Astrocyte (in vitro differentiated cells and primary cell): Measurements from ENCODE around the gene PIK3R2. TPM values are rescaled to one million over a fixed set of nuclear protein-coding genes. Genes with fewer than 3 reads are reported as not detected.
A peak's percentile ranks its signal among the peaks of the same experiment; 100 is the strongest.

Experiments used
- DNase-seq: peaks from one replicate; pipeline ENCODE4 v3.0.0-alpha.2; 2010; ENCODE audit warnings: low read depth
- FAIRE-seq: peaks from 2 replicates; lab custom pipeline; 2011; peaks lifted over from hg19 to GRCh38; lab: Jason Lieb, UNC
- H2AFZ ChIP-seq: 2 replicates; pipeline ENCODE4 v1.6.0; 2012; ENCODE audit warnings: low read depth, low read length, inconsistent platforms
- H3K27ac ChIP-seq: 2 replicates; pipeline ENCODE4 v1.5.1; 2011; ENCODE audit warnings: low read depth, low read length, inconsistent platforms
- H3K27me3 ChIP-seq: 2 replicates; pipeline ENCODE4 v1.6.0; 2011; ENCODE audit warnings: low read length, inconsistent platforms; ENCODE audit not compliant: insufficient read depth
- H3K36me3 ChIP-seq: 2 replicates; pipeline ENCODE4 v1.5.1; 2011; ENCODE audit warnings: low read length, inconsistent platforms; ENCODE audit not compliant: insufficient read depth
- H3K4me1 ChIP-seq: 2 replicates; pipeline ENCODE4 v1.5.1; 2011; ENCODE audit warnings: low read length, inconsistent platforms; ENCODE audit not compliant: insufficient read depth
- H3K4me2 ChIP-seq: 2 replicates; pipeline ENCODE4 v1.6.0; 2012; ENCODE audit warnings: low read length, inconsistent platforms
- H3K4me3 ChIP-seq: 2 replicates; pipeline ENCODE4 v1.5.1; 2011; ENCODE audit warnings: low read depth, mild to moderate bottlenecking, low read length, inconsistent platforms; ENCODE audit not compliant: insufficient read depth
- H3K79me2 ChIP-seq: 2 replicates; pipeline ENCODE4 v1.6.0; 2012; ENCODE audit warnings: mild to moderate bottlenecking, low read length, inconsistent platforms; ENCODE audit not compliant: insufficient read depth
- H3K9ac ChIP-seq: 2 replicates; pipeline ENCODE4 v1.6.0; 2012; ENCODE audit warnings: mild to moderate bottlenecking, low read length, inconsistent platforms
- H3K9me3 ChIP-seq: 2 replicates; pipeline ENCODE4 v1.5.1; 2012; ENCODE audit warnings: low read depth, mild to moderate bottlenecking, low read length, inconsistent platforms; ENCODE audit not compliant: insufficient read depth
- H4K20me1 ChIP-seq: 2 replicates; pipeline ENCODE4 v1.6.0; 2012; ENCODE audit warnings: low read length, inconsistent platforms; ENCODE audit not compliant: insufficient read depth
- H3K27ac Mint-ChIP-seq: one replicate; pipeline ENCODE4 v1.8.0; 2021; ENCODE audit warnings: mild to moderate bottlenecking, mixed read lengths; ENCODE audit not compliant: unreplicated experiment
- H3K27me3 Mint-ChIP-seq: one replicate; pipeline ENCODE4 v1.8.0; 2021; ENCODE audit warnings: low read depth, mixed read lengths; ENCODE audit not compliant: unreplicated experiment
- H3K36me3 Mint-ChIP-seq: one replicate; pipeline ENCODE4 v1.8.0; 2021; ENCODE audit warnings: low read depth, mixed read lengths; ENCODE audit not compliant: unreplicated experiment
- H3K4me1 Mint-ChIP-seq: one replicate; pipeline ENCODE4 v1.8.0; 2021; ENCODE audit warnings: low read depth, mixed read lengths; ENCODE audit not compliant: unreplicated experiment
- H3K4me3 Mint-ChIP-seq: one replicate; pipeline ENCODE4 v1.8.0; 2021; ENCODE audit warnings: mild to moderate bottlenecking, moderate library complexity, mixed read lengths; ENCODE audit not compliant: unreplicated experiment
- H3K9me3 Mint-ChIP-seq: one replicate; pipeline ENCODE4 v1.8.0; 2021; ENCODE audit warnings: mild to moderate bottlenecking, mixed read lengths; ENCODE audit not compliant: unreplicated experiment
- EZH2 ChIP-seq: IDR thresholded peaks from 2 replicates; pipeline ENCODE4 v1.6.1; 2012; ENCODE audit warnings: mild to moderate bottlenecking, low read length, inconsistent platforms; ENCODE audit not compliant: insufficient read depth
- total RNA-seq: library from RNA; stranded (reverse); gene quantifications from 2 replicates; pipeline ENCODE4 v1.2.1, GENCODE V29; 2021
- TF ChIP-seq, protein P1 (sequence below): IDR thresholded peaks from 2 replicates; pipeline ENCODE4 v1.5.1; 2011; ENCODE audit warnings: low read depth, mild to moderate bottlenecking, inconsistent platforms, low read length, moderate library complexity; ENCODE audit not compliant: insufficient read depth

Gene PIK3R2
- total RNA-seq, 1 donor from 2014 or later, result 58.4 TPM

DNA sequence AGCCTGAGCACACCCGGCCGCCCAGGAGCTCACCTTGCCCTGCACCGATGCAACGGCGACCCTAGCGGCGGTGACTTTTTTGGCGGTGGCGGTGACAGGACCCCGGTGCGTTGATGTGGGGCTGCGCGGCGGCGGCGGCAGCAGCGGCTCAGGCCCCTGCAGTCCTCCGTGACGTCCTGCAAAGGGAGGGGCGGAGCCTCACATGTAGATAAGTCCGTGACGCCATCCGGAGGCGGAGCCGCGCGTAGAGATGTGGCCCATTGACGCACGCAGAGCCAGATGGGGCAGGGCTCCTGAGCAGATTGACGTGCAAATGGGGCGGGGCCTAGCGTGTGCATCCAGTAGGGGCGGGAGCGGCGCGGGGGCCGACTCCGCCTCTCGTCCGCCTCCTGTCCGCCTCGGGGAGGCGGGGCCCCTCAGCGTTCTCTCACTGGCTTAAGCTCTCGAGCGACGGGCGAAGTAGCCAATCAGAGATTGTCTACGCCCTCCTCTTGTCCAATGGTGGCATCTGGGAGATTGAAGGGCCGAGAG, 51.0 kb downstream of the PIK3R2 start, which contains the start of gene RAB3A:
Gene RAB3A (minus strand): TSS at position 180 of the 531 bp plus-strand sequence. CDS start 1,302 bp downstream, outside the sequence.
- peaks cover 2% of the 10 kb centered on the region for H3K9me3 Mint-ChIP-seq
- DNase-seq, result peak; percentile 99
- FAIRE-seq, result peak; percentile 9

GRCh38 chr19:18204394-18205199, 51.6 kb downstream of the PIK3R2 start:
- Mint-ChIP-seq H3K36me3 (peaks cover 14% of the 10 kb centered on the region), H3K4me1 (peaks cover 2% of the 10 kb centered on the region), H3K4me3 (peak overlapping the region; percentile 91), H3K9me3 (peaks cover 2% of the 10 kb centered on the region), H3K27me3 (peaks cover 2% of the 10 kb centered on the region), H3K27ac (peak overlapping the region; percentile 91)
- Histone ChIP-seq H3K79me2 (peaks cover 3% of the 10 kb centered on the region), H3K27me3 (no peaks in the 10 kb centered on the region), H3K4me1 (peaks cover 18% of the 10 kb centered on the region), H3K9ac (peak overlapping the region; percentile 83), H3K9me3 (no peaks in the 10 kb centered on the region), H3K4me2 (peak overlapping the region; percentile 87), H3K27ac (peak overlapping the region; percentile 86), H2AFZ (peak overlapping the region; percentile 63), H3K36me3 (no peaks in the 10 kb centered on the region), H4K20me1 (peaks cover 11% of the 10 kb centered on the region), H3K4me3 (peak overlapping the region; percentile 55)
- FAIRE-seq (no peak), DNase-seq (no peak)
- no peak for TF ChIP-seq EZH2
- TF ChIP-seq, protein P1, sequence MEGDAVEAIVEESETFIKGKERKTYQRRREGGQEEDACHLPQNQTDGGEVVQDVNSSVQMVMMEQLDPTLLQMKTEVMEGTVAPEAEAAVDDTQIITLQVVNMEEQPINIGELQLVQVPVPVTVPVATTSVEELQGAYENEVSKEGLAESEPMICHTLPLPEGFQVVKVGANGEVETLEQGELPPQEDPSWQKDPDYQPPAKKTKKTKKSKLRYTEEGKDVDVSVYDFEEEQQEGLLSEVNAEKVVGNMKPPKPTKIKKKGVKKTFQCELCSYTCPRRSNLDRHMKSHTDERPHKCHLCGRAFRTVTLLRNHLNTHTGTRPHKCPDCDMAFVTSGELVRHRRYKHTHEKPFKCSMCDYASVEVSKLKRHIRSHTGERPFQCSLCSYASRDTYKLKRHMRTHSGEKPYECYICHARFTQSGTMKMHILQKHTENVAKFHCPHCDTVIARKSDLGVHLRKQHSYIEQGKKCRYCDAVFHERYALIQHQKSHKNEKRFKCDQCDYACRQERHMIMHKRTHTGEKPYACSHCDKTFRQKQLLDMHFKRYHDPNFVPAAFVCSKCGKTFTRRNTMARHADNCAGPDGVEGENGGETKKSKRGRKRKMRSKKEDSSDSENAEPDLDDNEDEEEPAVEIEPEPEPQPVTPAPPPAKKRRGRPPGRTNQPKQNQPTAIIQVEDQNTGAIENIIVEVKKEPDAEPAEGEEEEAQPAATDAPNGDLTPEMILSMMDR, result no peak

More for the DNA sequence above, 51.0 kb downstream of the PIK3R2 start, which contains the start of gene RAB3A:
- Histone ChIP-seq H3K27ac (peak within 1 kb of the TSS; percentile 86), H3K4me2 (peak within 1 kb of the TSS; percentile 99), H3K27me3 (no peaks in the 10 kb centered on the region), H3K9me3 (no peaks in the 10 kb centered on the region), H2AFZ (peak within 1 kb of the TSS; percentile 99), H3K4me1 (peaks cover 18% of the 10 kb centered on the region), H3K9ac (peak within 1 kb of the TSS; percentile 83), H4K20me1 (peaks cover 11% of the 10 kb centered on the region), H3K36me3 (no peaks in the 10 kb centered on the region), H3K79me2 (peaks cover 3% of the 10 kb centered on the region), H3K4me3 (peak within 1 kb of the TSS; percentile 80)
- no peak for TF ChIP-seq EZH2
- TF ChIP-seq, protein P1, result no peak
- Mint-ChIP-seq H3K27me3 (peaks cover 2% of the 10 kb centered on the region), H3K4me1 (peaks cover 2% of the 10 kb centered on the region), H3K36me3 (peaks cover 14% of the 10 kb centered on the region), H3K4me3 (peak within 1 kb of the TSS; percentile 95), H3K27ac (peak within 1 kb of the TSS; percentile 91)
